NCI-H1105 (cell line): ENCODE data around the gene ASIC2.

Experiments used
- DNase-seq: peaks from one replicate; lab custom pipeline; 2025; lab: John Stamatoyannopoulos, UW

ASIC2 gene

DNA sequence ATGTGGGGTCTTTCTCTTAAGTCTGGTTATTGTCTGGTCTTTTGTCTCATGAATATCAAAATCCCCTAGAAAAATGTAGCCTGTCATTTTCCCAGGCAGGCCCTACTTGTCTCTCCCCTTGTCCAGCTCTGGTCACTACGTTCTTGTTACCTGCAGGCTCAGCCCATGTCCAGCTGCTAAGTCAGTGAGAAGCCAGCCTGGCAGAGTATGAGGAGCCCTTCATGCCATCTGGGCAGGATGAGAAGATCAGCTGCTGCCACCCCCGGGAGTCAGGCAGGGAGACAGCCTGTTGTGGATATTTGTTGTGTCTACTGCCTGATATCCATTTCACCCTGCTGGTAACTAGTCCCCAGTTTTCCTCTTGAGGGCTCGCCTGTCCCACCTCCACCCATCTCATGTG is 88.9 kb downstream of the ASIC2 start:
- no peak for DNase-seq

DNA sequence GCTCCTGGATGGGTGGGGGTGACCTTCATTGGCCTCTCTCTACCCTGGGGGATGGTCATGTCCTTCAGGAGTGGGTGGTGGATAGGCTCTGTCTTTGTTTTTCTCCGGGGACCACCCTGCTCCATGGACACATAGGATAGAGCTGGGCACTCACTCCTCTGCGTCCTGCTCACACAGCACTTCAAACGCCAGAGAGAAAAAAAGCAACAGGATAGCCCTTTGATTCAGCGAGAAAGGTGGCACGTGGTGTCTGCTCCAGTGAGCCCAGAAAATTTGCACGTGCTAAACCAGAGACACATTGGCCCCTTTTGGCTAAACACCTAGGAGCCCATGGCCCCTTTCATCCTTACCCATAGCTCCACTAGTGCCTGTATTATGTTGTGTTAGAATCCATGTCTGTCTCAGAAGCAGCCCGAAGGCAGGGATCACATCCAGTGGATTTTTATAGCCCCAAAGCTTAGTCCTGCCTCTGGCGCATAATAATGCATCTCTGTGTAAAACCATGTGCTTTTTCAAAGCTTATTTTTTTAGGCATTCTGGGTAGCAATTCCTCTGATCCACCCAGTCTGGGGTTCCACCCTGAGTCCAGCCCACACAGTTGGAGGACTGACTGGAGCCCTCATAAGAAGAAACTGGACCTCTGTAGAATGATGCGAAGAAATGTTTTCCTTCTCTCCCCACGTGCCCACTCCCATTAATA is 90.1 kb downstream of the ASIC2 start:
- DNase-seq, result no peak

DNA sequence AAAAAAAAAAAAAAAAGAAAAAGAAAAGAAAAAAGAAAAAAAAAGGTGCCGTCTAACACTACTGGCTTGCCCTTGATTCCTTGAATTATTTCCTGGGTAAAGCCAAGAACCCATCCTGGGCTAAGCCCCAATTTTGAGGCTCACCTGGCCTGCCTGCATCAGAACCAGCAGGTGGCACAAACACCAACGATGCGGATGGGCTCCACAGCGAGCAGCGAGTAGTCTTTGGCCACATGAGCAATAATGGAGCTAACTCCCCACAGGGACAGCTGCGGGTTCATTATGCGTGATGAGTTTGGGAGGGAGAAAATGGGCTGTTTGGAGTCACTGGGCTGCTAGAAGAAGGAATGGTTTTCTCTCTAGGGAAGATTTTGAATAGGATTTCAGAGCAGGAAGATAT is 91.1 kb downstream of the ASIC2 start:
- no peak for DNase-seq

DNA sequence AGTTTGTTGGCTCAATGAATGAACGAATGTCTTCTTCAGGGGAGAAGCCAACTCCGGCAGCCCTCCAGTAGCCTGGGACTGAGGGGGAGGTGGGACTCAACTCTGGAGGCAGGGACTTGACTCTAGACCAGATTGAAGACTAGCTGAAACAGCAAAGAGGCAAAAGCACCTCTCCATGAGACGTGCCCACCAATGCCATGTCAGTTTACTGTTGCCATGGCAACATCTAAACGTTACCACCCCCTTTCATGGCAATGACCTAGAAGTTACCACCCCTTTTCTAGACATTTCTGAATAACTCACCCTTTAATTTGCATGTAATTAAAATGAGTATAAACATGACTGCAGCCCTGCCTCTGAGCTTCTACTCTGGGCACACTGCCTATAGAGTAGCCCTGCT is 91.8 kb downstream of the ASIC2 start:
- DNase-seq, result no peak

DNA sequence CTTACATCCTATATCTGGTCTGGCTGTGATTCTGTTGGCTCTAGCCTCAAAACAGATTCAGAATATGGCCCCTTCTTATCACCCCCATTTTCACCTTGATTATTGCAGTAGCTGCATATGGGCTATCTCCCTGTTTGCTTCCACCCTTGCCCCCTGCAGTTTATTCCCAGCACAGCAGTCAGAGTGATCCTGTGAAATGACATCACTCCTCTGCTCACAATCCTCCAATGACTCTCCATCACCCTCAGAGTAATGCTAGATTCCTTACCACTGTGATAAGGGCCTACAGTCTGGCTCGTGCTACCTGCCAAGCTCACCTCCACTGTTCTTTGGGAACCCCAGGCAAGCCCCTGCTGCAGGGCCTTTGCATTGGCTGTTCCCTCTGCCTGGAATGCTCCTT is 92.5 kb downstream of the ASIC2 start:
- DNase-seq, result no peak

DNA sequence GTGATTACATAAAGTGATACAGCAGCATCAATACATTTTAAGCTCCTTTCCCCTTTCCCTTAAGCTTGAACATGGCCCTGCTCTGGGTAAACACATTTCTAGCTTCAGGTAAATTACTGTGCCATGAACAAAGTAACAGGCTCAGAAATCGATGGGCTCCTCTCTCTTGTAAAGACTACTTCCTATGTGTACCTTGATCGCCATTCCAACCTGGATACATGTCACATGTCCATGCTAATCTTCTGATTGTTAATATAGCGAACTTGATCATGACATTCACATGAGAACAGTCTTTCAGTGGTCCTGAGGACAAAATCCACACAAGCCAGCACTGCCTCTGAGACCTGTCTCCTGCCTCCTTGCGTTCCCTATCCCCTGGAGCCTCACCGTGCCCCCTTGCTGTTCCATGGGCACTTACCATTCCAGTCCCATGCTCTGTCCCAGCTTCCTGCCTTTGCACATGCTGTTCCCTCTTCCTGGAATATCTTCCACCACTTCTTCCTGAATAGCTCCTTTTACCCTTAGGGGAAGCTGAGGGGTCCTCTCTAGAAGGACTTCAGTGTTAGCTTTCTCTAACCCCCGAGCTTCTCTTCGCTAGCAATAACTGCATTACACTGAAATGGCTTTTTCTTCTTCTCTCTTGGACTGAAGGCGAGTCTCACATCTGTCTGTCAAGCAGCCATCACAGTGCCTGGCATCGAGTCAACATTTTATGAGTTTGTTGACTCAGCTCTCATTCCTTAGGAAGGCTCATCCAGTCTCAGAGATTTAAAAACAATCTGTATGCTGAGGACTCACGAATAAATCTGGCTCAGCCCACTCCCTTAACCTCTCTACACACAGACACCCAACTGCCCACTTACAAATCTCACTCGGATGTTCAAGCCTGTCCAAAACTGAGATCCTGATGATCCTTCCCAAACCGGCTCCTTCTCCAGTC is 93.3 kb downstream of the ASIC2 start:
- DNase-seq, result no peak

DNA sequence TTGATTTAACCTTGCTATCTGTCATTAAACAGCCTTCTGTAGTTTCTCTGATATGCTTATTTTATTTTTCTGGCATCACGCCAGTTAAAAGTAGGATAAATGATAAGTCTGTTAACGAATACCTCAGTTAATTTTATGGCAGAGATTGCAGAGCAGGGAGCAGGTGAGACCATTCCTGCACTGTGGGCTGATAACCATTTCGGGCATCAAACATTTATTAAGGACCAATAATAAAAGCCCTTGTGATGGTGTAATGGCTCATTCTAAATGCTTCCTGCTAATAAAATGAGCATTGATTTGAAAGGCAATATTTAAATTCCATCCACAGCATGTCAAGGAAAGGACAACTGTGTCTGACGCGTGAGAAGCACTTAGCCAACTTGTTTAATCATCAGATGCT is 94.1 kb downstream of the ASIC2 start:
- DNase-seq, result no peak

DNA sequence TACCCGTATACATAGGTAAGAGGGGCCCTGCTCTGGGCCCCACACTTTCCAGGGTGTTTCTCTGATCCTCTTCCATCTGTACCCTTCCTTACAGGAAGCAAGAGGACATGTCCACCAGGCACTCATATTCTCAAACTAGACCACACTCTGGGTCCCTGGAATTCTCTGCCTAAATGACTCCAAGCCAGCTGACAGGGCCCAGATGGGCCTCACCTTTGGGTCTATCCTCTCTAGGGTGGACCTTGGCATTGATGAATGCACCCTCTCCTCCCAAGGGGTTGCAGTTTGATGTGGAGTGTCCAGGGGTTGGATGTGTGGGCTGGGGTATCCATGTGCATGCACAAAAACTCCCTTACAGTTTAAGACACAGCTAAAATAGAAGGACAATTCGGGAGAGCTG is 95.8 kb downstream of the ASIC2 start:
- DNase-seq, result no peak

DNA sequence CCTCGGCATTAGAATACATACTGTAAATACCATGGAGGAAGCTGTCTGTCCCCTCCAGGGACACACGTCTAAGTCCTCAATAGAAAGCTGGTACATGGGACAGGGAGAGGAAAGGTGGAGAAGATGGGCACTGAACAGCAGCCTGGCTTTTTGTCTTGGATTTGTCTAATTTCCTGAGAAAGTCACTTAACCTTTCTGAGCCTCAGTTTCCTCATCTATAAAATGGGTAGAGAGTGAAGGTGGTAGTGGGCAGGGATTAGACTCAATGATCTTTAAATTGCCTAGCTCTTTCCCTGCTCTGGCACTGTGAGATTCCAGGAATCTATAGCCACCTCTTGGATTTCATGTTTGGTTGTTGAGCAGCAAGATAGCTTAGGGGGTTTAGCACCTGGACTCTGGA is 96.2 kb downstream of the ASIC2 start:
- no peak for DNase-seq

DNA sequence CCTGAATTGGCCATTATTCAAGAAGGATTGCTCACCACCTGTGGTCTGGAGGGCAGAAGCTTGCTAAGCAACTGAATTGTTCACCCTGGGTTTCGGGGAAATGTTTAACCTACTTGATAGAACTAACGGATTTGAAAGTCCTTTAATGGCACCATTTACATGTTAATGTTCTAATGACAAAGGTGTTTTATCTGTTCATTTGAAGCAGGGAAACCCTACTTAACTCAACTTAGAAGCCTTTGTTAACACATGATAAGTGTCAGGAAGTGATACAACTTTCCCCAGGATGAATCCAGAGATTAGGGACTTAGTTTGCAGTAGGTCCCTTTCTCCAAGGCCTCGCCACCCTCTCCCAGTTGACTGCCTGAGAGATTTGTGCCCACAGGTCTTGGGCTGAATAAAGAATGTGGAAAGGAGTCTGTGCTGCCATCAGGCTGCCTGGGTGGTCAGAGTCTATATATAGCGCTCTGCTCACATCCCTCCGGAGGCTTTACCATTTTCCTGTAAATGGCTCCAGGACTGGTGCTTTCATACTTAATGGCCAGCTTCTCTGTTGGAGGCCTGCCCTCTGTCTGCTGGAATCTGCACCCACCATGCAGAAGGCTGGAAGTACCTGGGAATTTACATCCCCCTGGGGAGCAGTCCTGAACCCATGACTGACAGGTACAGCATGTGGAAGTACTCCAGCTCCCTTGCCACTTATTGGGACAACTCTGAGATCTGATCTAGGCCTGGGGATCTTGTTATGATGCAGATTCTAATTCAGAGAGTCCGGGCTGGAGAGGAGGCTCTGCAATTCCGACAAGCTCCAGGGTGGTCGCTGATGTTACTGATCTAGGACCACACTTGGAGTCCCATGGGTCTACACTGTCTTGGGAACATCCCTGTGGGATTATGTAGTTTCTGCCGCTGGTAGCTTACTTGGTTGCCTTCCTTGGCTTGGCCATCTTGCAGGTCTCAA is 99.9 kb downstream of the ASIC2 start:
- no peak for DNase-seq

DNA sequence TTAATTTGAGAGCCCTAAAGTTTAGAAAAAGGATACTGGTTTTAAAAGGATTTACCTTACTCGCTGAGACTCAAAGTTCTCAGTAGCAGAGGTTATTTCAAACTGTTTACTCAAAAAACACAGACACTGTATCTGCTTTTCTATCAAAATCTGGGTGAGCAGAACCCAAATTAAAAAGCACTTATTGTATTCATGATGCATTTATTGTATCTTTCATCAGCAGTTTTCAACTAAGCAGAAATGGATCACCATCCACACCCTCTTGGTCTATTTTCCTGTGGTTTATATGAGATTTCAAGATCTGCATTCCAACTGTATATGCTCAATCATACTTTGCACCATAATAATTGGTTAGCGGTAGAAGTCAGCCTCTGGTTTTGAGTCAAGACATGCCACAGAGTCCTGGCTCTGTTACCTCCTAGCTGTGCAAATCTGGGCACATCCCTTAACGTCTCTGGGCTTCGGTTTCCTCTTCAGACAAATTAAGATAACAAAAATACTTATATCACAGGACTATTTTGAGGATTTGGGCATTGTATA is 109.5 kb downstream of the ASIC2 start:
- no peak for DNase-seq

DNA sequence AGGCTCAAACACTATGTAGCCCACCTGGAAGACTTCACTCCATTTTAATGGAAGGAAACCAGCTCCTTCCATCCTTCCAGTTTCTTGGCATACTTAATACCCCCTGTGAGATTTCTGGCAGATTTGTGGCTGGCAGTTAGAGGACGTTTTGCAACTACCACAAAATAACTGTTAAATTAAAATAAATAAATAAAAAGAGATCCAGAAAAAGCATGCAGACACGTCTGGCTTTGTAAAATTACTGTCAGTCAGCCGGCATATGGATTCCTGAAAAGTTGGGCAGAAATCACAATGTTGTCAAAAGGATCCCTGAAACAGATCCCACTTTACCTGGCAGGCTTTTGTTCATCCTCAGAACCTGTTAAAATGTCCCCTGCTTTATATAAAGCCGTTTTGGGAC is 113.9 kb downstream of the ASIC2 start:
- DNase-seq, result no peak

DNA sequence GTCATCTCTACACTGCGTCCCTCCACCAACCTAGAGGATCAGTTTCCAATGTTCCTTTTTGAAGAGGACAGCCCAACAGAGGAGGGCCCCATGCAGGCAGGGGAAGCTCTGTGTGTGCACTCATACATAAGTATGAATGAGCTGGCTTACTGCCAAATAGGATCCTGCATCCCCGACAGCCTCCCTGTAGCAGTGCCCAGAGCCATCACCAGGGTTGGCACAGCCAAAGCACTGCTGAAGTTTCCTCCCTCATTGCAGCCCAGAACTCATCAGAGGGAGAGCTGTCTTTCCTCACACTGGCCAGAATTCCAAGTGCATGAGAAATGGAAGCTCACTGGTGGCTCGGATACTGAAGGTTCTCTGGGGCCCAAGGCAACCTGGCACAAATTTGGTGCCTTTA is 114.4 kb downstream of the ASIC2 start:
- no peak for DNase-seq

DNA sequence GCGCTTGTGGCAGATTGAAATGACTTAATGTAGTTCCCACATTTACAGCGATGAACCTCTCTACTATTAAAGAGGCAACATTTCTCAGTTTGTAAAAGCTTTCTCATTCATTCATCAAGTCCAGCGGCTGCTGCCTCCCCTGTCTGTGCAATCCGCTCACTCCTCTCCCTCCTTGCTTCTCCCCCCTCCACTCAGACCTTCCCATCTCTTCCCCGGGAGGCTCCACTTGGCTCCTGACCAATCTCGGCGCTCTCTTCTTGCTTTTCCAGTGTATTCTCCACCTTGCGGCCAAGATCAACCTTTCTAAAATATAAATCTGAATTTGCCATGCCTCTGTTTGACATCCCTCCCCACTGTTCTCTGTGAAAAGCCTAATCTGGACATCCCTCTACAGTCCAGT is 117.5 kb downstream of the ASIC2 start:
- DNase-seq, result no peak

DNA sequence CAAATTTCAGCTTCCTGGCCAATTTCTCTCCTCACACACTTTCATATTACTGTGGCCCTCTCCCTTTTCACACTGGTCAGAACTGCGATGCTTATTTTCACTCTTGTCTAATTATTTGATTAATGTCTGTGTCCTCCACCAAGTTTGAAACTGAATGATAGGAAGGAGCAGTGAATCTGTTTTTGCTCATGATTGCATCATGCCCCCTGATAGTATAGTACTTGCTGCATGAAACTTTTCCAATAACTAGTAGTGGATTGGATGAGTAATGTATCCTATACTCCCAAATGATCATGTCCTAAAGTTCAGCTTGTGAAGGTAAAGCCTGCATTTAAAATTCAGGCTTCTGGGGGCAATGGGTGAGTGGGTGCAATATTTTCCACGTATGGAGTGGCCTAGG is 121.2 kb downstream of the ASIC2 start:
- DNase-seq, result no peak

DNA sequence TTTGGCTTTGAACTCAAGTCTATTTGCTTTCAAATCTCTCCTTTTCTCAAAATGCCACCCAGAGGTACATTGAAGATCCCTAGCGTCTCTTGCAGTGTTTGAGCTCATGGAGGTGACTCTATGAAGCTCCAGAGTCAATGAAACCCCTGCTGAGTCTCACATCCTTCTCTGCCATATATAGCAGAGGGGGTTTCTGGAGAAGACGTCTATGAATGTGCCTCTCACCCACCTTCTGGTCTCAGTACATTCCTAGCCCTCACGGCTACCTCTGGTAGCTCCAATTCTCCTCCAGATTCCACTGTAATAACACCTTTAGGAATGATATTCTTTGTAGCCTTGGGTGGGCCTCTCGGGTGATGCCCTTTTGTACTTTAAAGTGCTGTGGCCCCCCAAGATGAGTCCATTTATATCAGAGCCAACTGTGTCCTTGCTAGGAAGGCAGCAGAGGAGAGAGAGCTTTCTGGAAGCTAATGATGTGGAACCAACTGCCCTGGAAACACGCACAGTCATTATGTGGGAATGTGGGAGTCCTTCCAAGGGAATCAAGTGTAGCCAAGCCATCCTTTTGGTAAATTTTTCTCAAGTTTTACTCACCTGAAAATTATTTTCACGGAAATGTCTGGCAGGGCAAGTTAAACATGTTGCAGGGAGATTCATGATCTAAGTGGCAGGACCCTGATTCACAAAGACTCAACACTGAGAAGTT is 123.4 kb downstream of the ASIC2 start:
- no peak for DNase-seq

DNA sequence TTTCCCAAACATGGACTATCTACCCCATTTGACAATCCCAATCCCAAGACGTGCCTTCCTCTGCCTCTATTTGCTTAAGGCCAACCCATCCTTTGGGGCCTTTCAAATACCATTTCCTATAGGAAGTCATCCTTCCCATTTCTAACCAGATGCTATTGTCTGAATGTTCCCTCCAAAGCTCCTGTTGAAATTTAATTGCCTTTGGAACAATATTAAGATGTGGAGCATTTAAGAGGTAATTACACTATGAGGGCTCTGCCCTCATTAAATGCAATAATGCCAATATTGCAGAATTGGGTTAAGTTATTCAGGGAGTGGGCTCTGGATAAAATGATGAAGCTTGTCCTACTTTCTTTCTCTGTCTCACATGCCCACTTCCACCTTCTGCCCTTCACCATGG is 125.4 kb downstream of the ASIC2 start:
- no peak for DNase-seq

DNA sequence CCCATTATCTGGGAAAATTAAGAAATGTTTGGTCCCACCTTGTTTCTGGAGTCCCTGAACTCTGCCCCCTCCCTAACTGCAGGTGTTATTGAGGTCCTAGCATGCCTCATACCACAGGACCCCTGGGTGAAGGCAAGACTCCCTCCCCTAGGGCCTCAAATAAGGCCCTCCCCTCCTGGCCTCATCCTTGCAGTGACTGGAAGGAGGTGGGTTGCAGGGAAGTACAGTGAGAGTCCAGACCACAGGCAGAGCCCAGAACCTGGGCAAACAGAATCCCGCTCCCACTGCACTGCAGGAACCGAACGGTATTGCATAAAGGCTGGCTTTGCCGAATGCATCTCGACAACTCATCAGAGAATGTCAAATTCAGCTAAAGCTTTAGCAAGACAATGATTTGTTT is 126.6 kb downstream of the ASIC2 start:
- DNase-seq, result no peak

DNA sequence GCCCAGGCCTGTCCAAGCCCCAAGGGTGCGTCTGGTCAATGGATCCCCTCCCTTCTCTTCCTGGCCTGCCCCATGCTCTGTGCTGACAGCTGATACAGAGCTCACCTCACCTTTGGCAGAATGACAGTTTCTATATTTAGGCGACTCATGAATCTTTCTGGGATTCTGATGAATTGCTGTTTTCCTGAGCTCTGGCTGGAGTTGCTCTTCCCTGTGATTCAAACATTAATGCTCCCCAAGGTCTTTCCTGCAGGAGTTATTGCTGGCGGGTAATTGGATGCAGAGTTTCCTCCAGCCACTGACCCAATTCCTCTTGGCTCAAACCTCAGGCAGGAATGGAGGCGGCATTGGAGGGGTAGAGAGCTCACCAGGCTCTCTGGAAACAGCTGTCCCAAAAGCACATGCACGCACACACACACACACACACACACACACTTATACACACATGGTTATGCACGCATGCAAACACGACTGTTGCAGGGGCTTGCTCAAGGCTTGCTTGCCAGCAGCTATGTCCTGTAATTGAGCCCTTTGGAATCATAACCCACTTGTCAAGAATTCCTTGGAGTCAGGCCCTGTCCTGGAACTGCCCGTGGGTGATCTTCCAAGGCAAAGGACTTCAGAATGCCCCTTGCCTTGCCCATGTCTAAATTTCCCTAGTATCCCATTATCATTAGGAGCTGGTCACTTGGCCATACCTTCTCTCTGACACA is 128.8 kb downstream of the ASIC2 start:
- no peak for DNase-seq

DNA sequence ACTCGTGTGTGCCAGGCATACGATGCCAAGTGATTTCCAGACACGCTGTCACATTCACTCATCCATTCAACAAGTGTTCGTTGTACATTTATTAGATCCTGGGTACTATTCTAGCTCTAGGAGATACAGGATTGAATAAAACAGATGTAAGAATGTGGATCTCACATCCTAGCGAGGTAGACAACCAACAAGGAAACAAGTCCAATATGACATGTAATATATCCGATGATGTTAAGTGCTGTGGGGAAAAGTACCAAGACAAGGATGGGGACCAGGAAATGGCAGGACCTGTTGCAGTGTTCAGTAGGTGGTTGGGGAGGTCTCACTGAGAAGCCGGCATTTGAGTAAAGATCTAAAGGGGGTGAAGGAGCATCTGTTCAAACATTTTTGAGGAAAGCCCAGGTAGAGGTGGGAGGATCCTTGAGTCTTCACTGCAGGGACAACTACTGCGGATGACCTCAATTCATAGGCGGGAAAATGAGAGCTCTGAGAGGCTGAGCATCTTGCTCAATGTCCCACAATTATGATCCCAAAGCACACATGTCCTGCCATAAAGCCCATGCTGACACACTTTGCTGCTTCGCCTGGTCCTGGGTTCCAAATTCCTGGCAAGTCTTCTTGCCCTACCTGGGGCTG is 129.4 kb downstream of the ASIC2 start:
- DNase-seq, result no peak
